ENCODE data around the gene SLC8A1. TPM values are rescaled to one million over a fixed set of nuclear protein-coding genes. Genes with fewer than 3 reads are reported as not detected.

SLC8A1 gene
- total RNA-seq = 10 to 100 TPM in 1 of 4 donors, 1 to 10 TPM in 3; 8.1 to 22.9 (median 9.3) TPM

- TF ChIP-seq POLR2A (IDR thresholded peaks at IDR 0.05) (no peak), EP300 (IDR thresholded peaks at IDR 0.05) (no peak)
- H3K27ac ChIP-seq = peak within 1 kb of the TSS in 2 of 4 donors; percentile 64 to 74
- no peaks in the 10 kb centered on the region for H3K36me3 ChIP-seq
- no peak for DNase-seq (ENCODE audit: low spot score in 2 of 2)
- peaks cover 0 to 7% of the 10 kb centered on the region in 2 donors for H3K27me3 ChIP-seq
- WGBS, 2 donors = 2 to 3% methylated on average over 51 to 59 of the region's 82 CpGs
- H3K4me3 ChIP-seq = peak within 1 kb of the TSS; percentile 11 to 60 (median 52)
- no peaks in the 10 kb centered on the region for H3K9me3 ChIP-seq
- H3K4me1 ChIP-seq = peaks cover 0 to 18% (median 2%) of the 10 kb centered on the region in 4 donors
Observed at GRCh38 chr2:40451918-40452605, at the start of gene SLC8A1. Gene SLC8A1, minus strand, starts transcription at chr2:40452090.

GRCh38 chr2:40499437-40499836 lies 47.5 kb upstream of the SLC8A1 start:
- no peaks in the 10 kb centered on the region for H3K9me3 ChIP-seq
- no peak for DNase-seq (ENCODE audit: low spot score in 2 of 2)
- WGBS, 2 donors = 96 to 98% methylated on average over 2 of the region's 2 CpGs
- no peaks in the 10 kb centered on the region for H3K27me3 ChIP-seq
- no peaks in the 10 kb centered on the region for H3K36me3 ChIP-seq
- no peak overlapping the region for H3K27ac ChIP-seq
- H3K4me1 ChIP-seq = no peaks in the 10 kb centered on the region
- no peak overlapping the region for H3K4me3 ChIP-seq
- TF ChIP-seq POLR2A (IDR thresholded peaks at IDR 0.05) (no peak), EP300 (IDR thresholded peaks at IDR 0.05) (no peak), CTCF (IDR thresholded peaks at IDR 0.05) (no peak)

DNA sequence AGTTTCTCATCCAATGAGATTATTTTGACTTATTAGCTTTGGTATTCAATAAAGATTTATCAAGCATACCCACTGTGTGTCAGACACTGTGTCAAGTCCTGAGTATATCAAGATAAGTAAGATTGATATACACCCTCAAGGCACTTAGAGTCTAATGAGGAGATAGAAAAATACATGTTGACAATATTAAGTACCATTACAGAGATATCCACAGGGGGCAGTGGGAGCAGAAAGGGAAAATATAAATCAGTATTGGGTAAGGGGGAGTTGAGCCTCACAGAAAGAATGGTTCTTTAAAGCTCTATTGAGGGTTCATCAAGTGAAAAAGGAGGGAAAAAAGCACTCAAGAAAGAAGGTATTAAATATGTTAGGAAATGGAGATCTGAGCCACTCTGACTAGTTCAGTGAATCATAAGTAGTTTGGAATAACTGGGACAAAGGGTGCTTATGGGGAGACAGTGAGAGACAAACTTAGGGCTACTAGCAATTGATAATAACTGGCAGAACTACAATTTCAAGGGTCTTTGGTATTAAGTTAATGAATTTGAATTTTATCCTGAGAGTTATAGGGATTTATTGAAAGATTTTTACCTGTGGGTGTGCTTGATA lies 45.5 kb upstream of the SLC8A1 start:
- Histone ChIP-seq H3K36me3 (no peaks in the 10 kb centered on the region), H3K4me3 (no peak overlapping the region), H3K27me3 (no peaks in the 10 kb centered on the region), H3K9me3 (no peaks in the 10 kb centered on the region), H3K4me1 (no peaks in the 10 kb centered on the region), H3K27ac (no peak overlapping the region)
- DNase-seq (ENCODE audit: low spot score in 2 of 2) = no peak
- TF ChIP-seq CTCF (IDR thresholded peaks at IDR 0.05) (no peak), EP300 (IDR thresholded peaks at IDR 0.05) (no peak), POLR2A (IDR thresholded peaks at IDR 0.05) (no peak)

DNA sequence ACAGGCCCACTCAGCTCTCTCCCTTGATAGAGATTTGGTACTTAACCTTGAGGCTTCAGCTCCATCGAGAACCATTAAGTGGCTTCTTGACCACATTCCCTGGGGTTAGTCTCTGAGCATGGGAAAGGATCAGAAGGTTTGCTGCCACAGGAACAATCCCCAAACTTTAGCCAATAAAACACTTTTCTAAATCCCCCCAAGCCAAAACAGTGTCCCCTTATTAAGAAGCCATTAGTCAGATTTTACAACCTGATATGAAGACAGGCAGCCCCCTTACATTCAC lies 37.7 kb upstream of the SLC8A1 start:
- no peaks in the 10 kb centered on the region for H3K36me3 ChIP-seq
- TF ChIP-seq EP300 (IDR thresholded peaks at IDR 0.05) = no peak
- no peak for TF ChIP-seq POLR2A (IDR thresholded peaks at IDR 0.05)
- no peak for TF ChIP-seq CTCF (IDR thresholded peaks at IDR 0.05)
- peak overlapping the region in 2 of 4 donors; percentile 51 to 66 for H3K27ac ChIP-seq
- H3K4me3 ChIP-seq = peak overlapping the region in 2 of 4 donors; percentile 16 to 41
- peaks cover 0 to 20% (median 0%) of the 10 kb centered on the region in 4 donors for H3K4me1 ChIP-seq
- WGBS, 2 donors = 44 to 81% methylated on average over 1 of the region's 1 CpG
- H3K27me3 ChIP-seq = no peaks in the 10 kb centered on the region
- no peaks in the 10 kb centered on the region for H3K9me3 ChIP-seq
- DNase-seq (ENCODE audit: low spot score in 2 of 2) = no peak

- Histone ChIP-seq H3K27me3 (no peaks in the 10 kb centered on the region), H3K4me1 (peaks cover 0 to 20% (median 0%) of the 10 kb centered on the region in 4 donors), H3K4me3 (peak overlapping the region in 3 of 4 donors; percentile 1 to 41 (median 16)), H3K9me3 (no peaks in the 10 kb centered on the region), H3K27ac (peak overlapping the region in 2 of 4 donors; percentile 51 to 66), H3K36me3 (no peaks in the 10 kb centered on the region)
- no peak for DNase-seq (ENCODE audit: low spot score in 2 of 2)
- 67 to 73% methylated on average over 11 of the region's 11 CpGs for WGBS, 2 donors
- TF ChIP-seq POLR2A (IDR thresholded peaks at IDR 0.05) = no peak
- no peak for TF ChIP-seq CTCF (IDR thresholded peaks at IDR 0.05)
- TF ChIP-seq EP300 (IDR thresholded peaks at IDR 0.05) = no peak
Observed at GRCh38 chr2:40488927-40489677, 37.2 kb upstream of the SLC8A1 start.

All from tibial nerve (tissue), 4 donors.